Mucosa of descending colon (tissue), 3 donors: ENCODE measurements around the gene ZNF573. TPM values are rescaled to one million over a fixed set of nuclear protein-coding genes. Genes with fewer than 3 reads are reported as not detected.
A peak's percentile ranks its signal among the peaks of the same experiment; 100 is the strongest.

Experiments used
- ATAC-seq: fragments of 200-7000 bp; cut with Tn5 transposase; one replicate; pipeline ENCODE4 v1.9.1; 2020; ENCODE audit warnings: mild to moderate bottlenecking, moderate library complexity
- DNase-seq, 3 donors: peaks; one replicate each; pipeline ENCODE4 v3.0.0-alpha.2; 2020
- H3K36me3 ChIP-seq: fragments of 200-600 bp; one replicate; pipeline ENCODE4 v1.8.0; 2021; ENCODE audit warnings: low read depth, mild to moderate bottlenecking
- H3K4me1 ChIP-seq: fragments of 200-600 bp; one replicate; pipeline ENCODE4 v1.8.0; 2021; ENCODE audit warnings: low read depth, mild to moderate bottlenecking
- H3K4me3 ChIP-seq: fragments of 200-600 bp; one replicate; pipeline ENCODE4 v1.8.0; 2021; ENCODE audit warnings: mild to moderate bottlenecking
- H3K9me3 ChIP-seq: fragments of 200-600 bp; one replicate; pipeline ENCODE4 v1.8.0; 2021; ENCODE audit warnings: mild to moderate bottlenecking
- intact Hi-C, 2 donors: fragments of 100-400 bp; cut with DNase I in 1 of 2; cut with micrococcal nuclease in 1 of 2; formaldehyde crosslinking; loops; one replicate each; pipeline versions ENCODE4 v1.11.0 to v1.11.1; 2022; cut with DNase I, micrococcal nuclease
- total RNA-seq, 3 donors: library from RNA; stranded (reverse); fragmentation: NEBNext Ultra II Directional in 2 of 3; extraction: Animal tissue kit (Norgen Biotek cat#: 25700) in 2 of 3; gene quantifications; one replicate each; pipeline versions ENCODE4 v1.2.1 to v1.2.4, GENCODE V29; 2021 to 2023
- TF ChIP-seq, protein P1 (sequence below): fragments of 200-600 bp; IDR thresholded peaks from one replicate; pipeline ENCODE4 v1.8.0; 2022; ENCODE audit warnings: antibody characterized with exemption, mild to moderate bottlenecking
- donor health status: DM: no; HTN: no; CAD: no; lungs with moderate emphysema.
- donor health status: DM: no; HTN: no; CAD: no.
- donor health status: DM: no; HTN: yes; CAD: no.

The ZNF573 gene
- total RNA-seq, 3 donors from 2014 or later, result 5.4 to 13.1 (median 6.4) TPM

DNA sequence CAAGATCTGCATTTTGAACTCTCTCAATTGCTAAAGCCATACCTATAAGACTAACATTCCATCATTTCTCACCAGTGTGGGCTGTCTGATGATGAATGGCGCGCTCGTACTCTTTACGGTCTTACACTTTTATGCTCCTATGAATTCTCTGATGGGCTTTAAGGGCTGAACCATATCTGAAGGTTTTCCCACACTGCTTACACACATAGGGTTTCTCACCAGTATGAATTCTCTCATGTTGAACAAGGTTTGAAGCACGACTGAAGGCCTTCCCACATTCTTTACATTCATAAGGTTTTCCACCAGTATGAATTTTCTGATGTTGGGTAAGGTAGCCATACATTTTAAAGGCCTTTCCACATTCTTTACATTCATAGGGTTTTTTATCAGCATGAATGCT lies 41.0 kb downstream of the ZNF573 start:
- no peak for DNase-seq
- ATAC-seq, result no peak
- Histone ChIP-seq H3K4me1 (no peaks in the 10 kb centered on the region), H3K4me3 (no peak overlapping the region), H3K36me3 (peaks cover 8% of the 10 kb centered on the region), H3K9me3 (peaks cover 86% of the 10 kb centered on the region)
- intact Hi-C loops, result no loop called here
- TF ChIP-seq, protein P1, sequence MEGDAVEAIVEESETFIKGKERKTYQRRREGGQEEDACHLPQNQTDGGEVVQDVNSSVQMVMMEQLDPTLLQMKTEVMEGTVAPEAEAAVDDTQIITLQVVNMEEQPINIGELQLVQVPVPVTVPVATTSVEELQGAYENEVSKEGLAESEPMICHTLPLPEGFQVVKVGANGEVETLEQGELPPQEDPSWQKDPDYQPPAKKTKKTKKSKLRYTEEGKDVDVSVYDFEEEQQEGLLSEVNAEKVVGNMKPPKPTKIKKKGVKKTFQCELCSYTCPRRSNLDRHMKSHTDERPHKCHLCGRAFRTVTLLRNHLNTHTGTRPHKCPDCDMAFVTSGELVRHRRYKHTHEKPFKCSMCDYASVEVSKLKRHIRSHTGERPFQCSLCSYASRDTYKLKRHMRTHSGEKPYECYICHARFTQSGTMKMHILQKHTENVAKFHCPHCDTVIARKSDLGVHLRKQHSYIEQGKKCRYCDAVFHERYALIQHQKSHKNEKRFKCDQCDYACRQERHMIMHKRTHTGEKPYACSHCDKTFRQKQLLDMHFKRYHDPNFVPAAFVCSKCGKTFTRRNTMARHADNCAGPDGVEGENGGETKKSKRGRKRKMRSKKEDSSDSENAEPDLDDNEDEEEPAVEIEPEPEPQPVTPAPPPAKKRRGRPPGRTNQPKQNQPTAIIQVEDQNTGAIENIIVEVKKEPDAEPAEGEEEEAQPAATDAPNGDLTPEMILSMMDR, result no peak

GRCh38 chr19:37725181-37725580 lies 54.2 kb downstream of the ZNF573 start:
- Histone ChIP-seq H3K36me3 (no peaks in the 10 kb centered on the region), H3K9me3 (no peaks in the 10 kb centered on the region), H3K4me1 (no peaks in the 10 kb centered on the region), H3K4me3 (no peak overlapping the region)
- TF ChIP-seq, protein P1, result no peak
- DNase-seq (no peak), ATAC-seq (no peak)
- intact Hi-C loops, result no loop called here

GRCh38 chr19:37719927-37720265 lies 59.5 kb downstream of the ZNF573 start:
- Histone ChIP-seq H3K4me3 (no peak overlapping the region), H3K9me3 (no peaks in the 10 kb centered on the region), H3K4me1 (peaks cover 13% of the 10 kb centered on the region), H3K36me3 (no peaks in the 10 kb centered on the region)
- DNase-seq, result no peak
- ATAC-seq, result no peak
- intact Hi-C loops, result no loop called here
- TF ChIP-seq, protein P1, result no peak

DNA sequence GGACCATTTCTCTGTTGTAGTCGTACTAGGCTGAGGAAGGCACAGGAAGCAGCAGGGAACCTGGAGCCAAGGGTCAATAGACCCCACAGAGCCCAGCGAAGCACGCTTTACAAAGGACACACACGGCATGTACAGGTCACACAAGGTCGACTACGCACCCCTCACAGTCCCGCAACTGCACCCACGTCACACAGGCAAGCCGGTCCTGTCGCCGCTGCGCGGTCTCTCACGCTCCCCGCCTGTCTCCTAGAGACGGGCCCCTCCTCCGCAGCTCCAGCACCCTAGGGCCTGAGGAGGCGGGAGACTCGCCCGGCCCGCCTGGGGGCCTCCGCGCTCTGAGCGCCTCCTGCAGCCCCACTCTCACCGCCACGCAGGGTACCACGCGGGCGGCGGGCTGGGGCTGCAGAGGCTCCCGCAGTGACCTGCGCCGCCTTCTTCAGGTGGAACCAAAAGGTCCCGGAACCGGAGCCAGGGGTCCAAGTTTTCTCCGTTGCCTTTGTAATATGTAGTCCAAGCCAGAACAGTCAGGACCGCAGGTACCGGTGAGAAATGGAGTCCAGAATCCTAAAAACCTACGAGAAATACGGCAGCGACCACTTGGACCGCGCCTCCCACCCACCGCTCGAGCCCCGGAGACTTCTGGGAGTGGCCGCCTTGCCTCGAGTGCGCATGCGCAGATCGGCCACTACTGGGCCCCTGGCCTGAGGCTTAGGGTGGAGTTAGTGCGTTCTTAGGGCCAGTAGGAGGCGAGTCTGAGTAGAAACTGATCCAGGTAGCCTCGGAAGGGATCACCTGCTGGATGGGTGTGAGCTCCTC lies 60.1 kb downstream of the ZNF573 start, which contains the start of gene ZNF607:
ZNF607 (minus strand) TSS at position 651 of the 816 bp plus-strand sequence. CDS start 8,143 bp downstream, outside the sequence.
- intact Hi-C loops, result no loop called here

DNA sequence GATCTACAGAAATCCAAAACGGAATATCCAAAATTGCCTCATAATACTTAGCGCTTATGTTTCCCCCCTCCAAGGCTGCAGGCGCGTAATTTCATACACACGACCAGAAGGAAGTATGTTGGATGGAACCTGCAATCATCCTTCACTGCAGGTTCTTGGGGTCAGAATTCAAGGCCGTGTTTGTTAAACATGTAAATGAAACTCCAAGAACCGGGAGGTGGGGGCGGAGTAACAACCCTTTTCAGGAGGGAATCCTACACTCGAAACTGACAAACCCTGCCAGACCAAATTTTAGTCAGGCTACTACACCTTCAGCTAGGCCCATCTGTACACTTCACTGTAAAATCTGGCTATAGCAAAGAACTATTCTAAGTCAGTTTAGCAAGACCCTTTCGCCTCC lies 61.1 kb downstream of the ZNF573 start:
- H3K4me3 ChIP-seq, result no peak overlapping the region

More for the DNA sequence above, 60.1 kb downstream of the ZNF573 start, which contains the start of gene ZNF607:
- ATAC-seq (peak; percentile 99), DNase-seq (peak; percentile 92 to 94 (median 93))
- Histone ChIP-seq H3K4me3 (peak within 1 kb of the TSS; percentile 97), H3K9me3 (no peaks in the 10 kb centered on the region), H3K4me1 (peaks cover 13% of the 10 kb centered on the region), H3K36me3 (no peaks in the 10 kb centered on the region)
- TF ChIP-seq, protein P1, result peak; percentile 52

More for the DNA sequence above, 61.1 kb downstream of the ZNF573 start:
- TF ChIP-seq, protein P1, result no peak
- H3K4me1 ChIP-seq, result peaks cover 13% of the 10 kb centered on the region
- intact Hi-C loops, result no loop called here
- H3K36me3 ChIP-seq, result no peaks in the 10 kb centered on the region
- ATAC-seq (no peak), DNase-seq (peak in 1 of 3 donors; percentile 11)
- no peaks in the 10 kb centered on the region for H3K9me3 ChIP-seq
